Superior temporal gyrus (tissue), 1 donor: ENCODE measurements around the gene CACNB4.
A peak's percentile ranks its signal among the peaks of the same experiment; 100 is the strongest.

Experiments
- DNase-seq: peaks from one replicate; pipeline ENCODE4 v3.0.0-alpha.2; 2016; ENCODE audit errors: extremely low spot score

CACNB4 gene

GRCh38 chr2:151855111-151855510 is 243.7 kb downstream of the CACNB4 start:
- no peak for DNase-seq

- no peak for DNase-seq
These were observed 245.6 kb downstream of the CACNB4 start for GRCh38 chr2:151853070-151853758.

GRCh38 chr2:151852260-151853069 is 246.4 kb downstream of the CACNB4 start:
- DNase-seq = no peak

- DNase-seq = no peak
These were observed 247.1 kb downstream of the CACNB4 start for GRCh38 chr2:151851761-151852160.

GRCh38 chr2:151849413-151850010 is 249.3 kb downstream of the CACNB4 start:
- no peak for DNase-seq

GRCh38 chr2:151845884-151846283 is 253.0 kb downstream of the CACNB4 start:
- DNase-seq = no peak

- DNase-seq = no peak
These were observed 253.4 kb downstream of the CACNB4 start for GRCh38 chr2:151845481-151845880.

- peak; percentile 49 for DNase-seq
These were observed 254.5 kb downstream of the CACNB4 start for GRCh38 chr2:151844211-151844896.

GRCh38 chr2:151843691-151844061 is 255.2 kb downstream of the CACNB4 start:
- DNase-seq = no peak

GRCh38 chr2:151842830-151843690 is 255.8 kb downstream of the CACNB4 start:
- no peak for DNase-seq

GRCh38 chr2:151841047-151841424 is 257.8 kb downstream of the CACNB4 start:
- DNase-seq = no peak

GRCh38 chr2:151840216-151841046 is 258.4 kb downstream of the CACNB4 start:
- DNase-seq = no peak

- DNase-seq = no peak
These were observed 260.9 kb downstream of the CACNB4 start for GRCh38 chr2:151837926-151838325.

- DNase-seq = no peak
These were observed 264.9 kb downstream of the CACNB4 start for GRCh38 chr2:151833984-151834383.

- no peak for DNase-seq
These were observed 267.9 kb downstream of the CACNB4 start for GRCh38 chr2:151830961-151831360.

- no peak for DNase-seq
These were observed 269.9 kb downstream of the CACNB4 start for GRCh38 chr2:151828890-151829324.

- peak; percentile 97 for DNase-seq
These were observed 270.5 kb downstream of the CACNB4 start, which contains the start of gene ARL5A for GRCh38 chr2:151828143-151828889. TSS of gene ARL5A (minus strand) at chr2:151828421. CDS start at chr2:151828176, 245 bp downstream.

GRCh38 chr2:151827564-151828142 is 271.2 kb downstream of the CACNB4 start:
- DNase-seq = no peak

- no peak for DNase-seq
These were observed 272.1 kb downstream of the CACNB4 start for GRCh38 chr2:151826737-151827157.
